ENCODE measurements around the gene DEPDC5. TPM values are rescaled to one million over a fixed set of nuclear protein-coding genes. Genes with fewer than 3 reads are reported as not detected.

The DEPDC5 gene
- polyA plus RNA-seq, 1 donor = 12.0 TPM

DNA sequence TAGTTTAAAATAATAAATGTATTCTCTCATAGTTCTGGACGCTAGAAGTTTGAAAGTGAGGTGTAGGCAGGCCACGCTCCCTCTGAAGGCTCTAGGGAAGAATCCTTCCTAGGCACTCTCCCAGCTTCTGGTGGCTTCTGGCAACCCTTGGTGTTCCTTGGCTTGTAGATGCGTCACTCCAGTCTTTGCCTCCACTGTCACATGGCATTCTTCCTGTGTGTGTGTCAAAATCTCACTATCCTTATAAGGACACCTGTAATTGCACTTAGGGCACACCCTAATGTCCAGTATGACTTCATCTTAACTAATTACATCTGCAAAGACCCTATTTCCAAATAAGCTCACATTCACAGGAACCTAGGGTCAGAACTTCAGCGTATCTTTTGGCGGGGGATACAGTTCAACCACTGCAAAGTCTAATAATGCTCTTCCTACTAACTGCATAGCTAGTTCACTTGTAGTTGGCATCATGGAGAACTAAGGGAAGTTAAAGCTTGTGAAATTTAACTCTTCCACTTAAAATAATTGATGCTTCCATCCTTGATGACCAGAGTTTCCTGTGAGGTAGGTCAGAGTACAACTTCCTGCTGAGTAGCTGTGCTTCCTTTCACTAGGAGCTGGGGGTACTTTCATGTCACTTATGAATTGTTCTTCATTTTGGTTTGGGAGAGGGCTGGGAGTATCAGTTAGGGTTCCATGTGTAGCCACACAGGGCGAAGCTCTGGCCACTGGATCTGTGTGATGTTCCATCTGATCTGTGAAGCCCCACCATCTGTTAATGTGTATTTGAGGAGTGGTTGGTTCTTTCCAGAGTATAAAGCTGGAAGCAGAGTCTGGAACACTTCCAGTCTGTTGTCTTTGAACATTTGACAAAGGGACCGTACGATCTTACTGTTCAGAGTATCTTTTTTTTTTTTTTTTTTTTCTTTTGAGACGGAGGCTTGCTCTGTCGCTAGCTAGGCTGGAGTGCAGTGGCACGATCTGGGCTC is 201.0 kb downstream of the DEPDC5 start:
- Histone ChIP-seq H3K36me3 (ENCODE audit: control insufficient read depth, insufficient read depth, low read length) (peaks cover 52% of the 10 kb centered on the region), H3K4me1 (ENCODE audit: control insufficient read depth, insufficient read depth, low read length) (no peaks in the 10 kb centered on the region), H3K4me3 (ENCODE audit: low read length) (no peak overlapping the region), H3K27me3 (ENCODE audit: control insufficient read depth, insufficient read depth, low read length) (no peaks in the 10 kb centered on the region), H3K27ac (ENCODE audit: low read length) (no peak overlapping the region), H3K9me3 (ENCODE audit: control insufficient read depth, low read depth, low read length) (no peaks in the 10 kb centered on the region)
- 65% methylated on average over 2 of the region's 11 CpGs for WGBS (ENCODE audit: insufficient coverage, low lambda C conversion rate)
- no peak for DNase-seq

DNA sequence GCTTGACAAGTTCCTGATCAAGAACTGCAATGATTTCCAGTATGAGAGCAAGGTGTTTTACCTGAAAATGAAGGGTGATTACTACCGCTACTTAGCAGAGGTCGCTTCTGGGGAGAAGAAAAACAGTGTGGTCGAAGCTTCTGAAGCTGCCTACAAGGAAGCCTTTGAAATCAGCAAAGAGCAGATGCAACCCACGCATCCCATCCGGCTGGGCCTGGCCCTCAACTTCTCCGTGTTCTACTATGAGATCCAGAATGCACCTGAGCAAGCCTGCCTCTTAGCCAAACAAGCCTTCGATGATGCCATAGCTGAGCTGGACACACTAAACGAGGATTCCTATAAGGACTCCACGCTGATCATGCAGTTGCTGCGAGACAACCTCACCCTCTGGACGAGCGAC is 202.5 kb downstream of the DEPDC5 start:
- Histone ChIP-seq H3K4me3 (ENCODE audit: low read length) (no peak overlapping the region), H3K27ac (ENCODE audit: low read length) (no peak overlapping the region), H3K36me3 (ENCODE audit: control insufficient read depth, insufficient read depth, low read length) (peaks cover 38% of the 10 kb centered on the region), H3K27me3 (ENCODE audit: control insufficient read depth, insufficient read depth, low read length) (no peaks in the 10 kb centered on the region), H3K4me1 (ENCODE audit: control insufficient read depth, insufficient read depth, low read length) (no peaks in the 10 kb centered on the region), H3K9me3 (ENCODE audit: control insufficient read depth, low read depth, low read length) (no peaks in the 10 kb centered on the region)
- WGBS (ENCODE audit: insufficient coverage, low lambda C conversion rate) = no CpG with 5 or more reads among the region's 12 CpGs
- DNase-seq = no peak

Other genes with a start within 250 kb of the DEPDC5 start
- 54.3 TPM for gene PISD, start 91.8 kb upstream of the DEPDC5 start, polyA plus RNA-seq
- 23.9 TPM for gene PRR14L, start 3.9 kb upstream of the DEPDC5 start, polyA plus RNA-seq
- 90.3 TPM for gene YWHAH, start 190.5 kb downstream of the DEPDC5 start, polyA plus RNA-seq